K562 (cell line): ENCODE measurements around the gene LRP1B. TPM values are rescaled to one million over a fixed set of nuclear protein-coding genes. Genes with fewer than 3 reads are reported as not detected.

Source experiments
- ATAC-seq: fragments of 200-7000 bp; cut with Tn5 transposase; 3 replicates; pipeline ENCODE4 v1.9.1; 2020; ENCODE audit warnings: moderate library complexity
- BruUV-seq: library from RNA; stranded (reverse); fragments of 400-500 nt; replicated peaks from 2 replicates; lab custom pipeline; 2021; lab: Mats Ljungman, UMichigan
- CTCF ChIA-PET: fragments of 300-600 bp; formaldehyde crosslinking; extraction: SDS; loops from one replicate; lab custom pipeline; 2021; ENCODE audit warnings: low intra/inter-chr PET ratio; lab: Yijun Ruan, JAX
- POLR2A ChIA-PET: fragments of 300-600, 350-650 bp; sonication (Branson Sonifier 250); formaldehyde crosslinking; extraction: SDS; loops from one replicate; lab custom pipeline; 2021; ENCODE audit warnings: antibody characterized with exemption, inconsistent platforms; lab: Yijun Ruan, JAX
- DNase-seq, 4 experiments: peaks; one replicate each; pipeline versions ENCODE4 v3.0.0 to v3.0.0-alpha.2; 2011 to 2018; ENCODE audit warnings: low spot score in 3 of 4, mixed read lengths in 3 of 4; ENCODE audit errors: extremely low read depth in 1 of 4
- FAIRE-seq: peaks from 2 replicates; lab custom pipeline; 2011; peaks lifted over from hg19 to GRCh38; lab: Jason Lieb, UNC
- H2AFZ ChIP-seq: 2 replicates; pipeline ENCODE4 v1.6.0; 2011; ENCODE audit warnings: low read depth, low read length, control low read depth, inconsistent platforms
- H3K27ac ChIP-seq: fragments of 200-600 bp; 3 replicates; pipeline ENCODE4 v1.8.0; 2011; ENCODE audit warnings: low read depth, mild to moderate bottlenecking, control low read depth, inconsistent platforms, low read length, moderate library complexity, mixed read lengths; ENCODE audit errors: extremely low read depth
- H3K27me3 ChIP-seq, 2 experiments: fragments of 300-600 bp in 1 of 2; 2 replicates in 1 of 2; 3 replicates in 1 of 2; pipeline versions ENCODE4 v1.6.0 to v1.8.0; 2011; ENCODE audit warnings: inconsistent platforms in 2 of 2, low read length in 2 of 2, mild to moderate bottlenecking in 1 of 2, mixed read lengths in 1 of 2, moderate library complexity in 1 of 2; ENCODE audit not compliant: control insufficient read depth in 2 of 2, insufficient read depth in 2 of 2
- H3K36me3 ChIP-seq: fragments of 300-600 bp; 3 replicates; pipeline ENCODE4 v1.8.0; 2011; ENCODE audit warnings: mild to moderate bottlenecking, low read length, inconsistent platforms; ENCODE audit not compliant: control insufficient read depth, insufficient read depth
- H3K4me1 ChIP-seq, 2 experiments: fragments of 200-600 bp in 1 of 2; replicated peaks in 1 of 2; 2 replicates in 1 of 2; 3 replicates in 1 of 2; pipeline versions ENCODE4 v1.5.1 to v1.8.0; 2011; ENCODE audit warnings: inconsistent platforms in 2 of 2, low read length in 2 of 2, mild to moderate bottlenecking in 1 of 2, mixed read lengths in 1 of 2, moderate library complexity in 1 of 2; ENCODE audit not compliant: control insufficient read depth in 2 of 2, insufficient read depth in 2 of 2
- H3K4me2 ChIP-seq: 2 replicates; pipeline ENCODE4 v1.6.1; 2011; ENCODE audit warnings: low read length, control low read depth, inconsistent platforms, mixed read lengths; ENCODE audit not compliant: insufficient read depth
- H3K4me3 ChIP-seq: fragments of 200-600 bp; sonication (generic), shearing (Covaris generic); 2 replicates; pipeline ENCODE4 v1.5.1; 2016; ENCODE audit warnings: control low read depth, inconsistent platforms
- H3K79me2 ChIP-seq: fragments of 200-600 bp; 3 replicates; pipeline ENCODE4 v1.8.0; 2011; ENCODE audit warnings: low read length, inconsistent platforms; ENCODE audit not compliant: control insufficient read depth, insufficient read depth
- H3K9ac ChIP-seq, 2 experiments: 2 replicates each; pipeline versions ENCODE4 v1.6.0 to v1.6.1; 2011; ENCODE audit warnings: low read depth in 2 of 2, low read length in 2 of 2, control low read depth in 1 of 2, inconsistent platforms in 1 of 2, mild to moderate bottlenecking in 1 of 2, mixed read lengths in 1 of 2; ENCODE audit not compliant: insufficient read depth in 1 of 2
- H3K9me1 ChIP-seq: one replicate; pipeline ENCODE4 v1.6.0; 2011; ENCODE audit warnings: inconsistent platforms, mild to moderate bottlenecking, low read length, moderate library complexity; ENCODE audit not compliant: control insufficient read depth, insufficient read depth
- H3K9me3 ChIP-seq: replicated peaks from 2 replicates; pipeline ENCODE4 v1.5.1; 2011; ENCODE audit warnings: low read depth, low read length, inconsistent platforms; ENCODE audit not compliant: control insufficient read depth, insufficient read depth
- H4K20me1 ChIP-seq: replicated peaks from 2 replicates; pipeline ENCODE4 v1.6.1; 2011; ENCODE audit warnings: low read length, inconsistent platforms, mixed read lengths; ENCODE audit not compliant: control insufficient read depth, insufficient read depth
- CHD1 ChIP-seq: fragments of 200-600 bp; sonication (generic); IDR thresholded peaks from one replicate; pipeline ENCODE4 v1.6.1; 2012; ENCODE audit warnings: mild to moderate bottlenecking, moderate library complexity, low read length, inconsistent platforms
- CTBP1 ChIP-seq: fragments of 450-650 bp; IDR thresholded peaks from 2 replicates; pipeline ENCODE4 v1.6.1; 2016; ENCODE audit warnings: borderline replicate concordance
- HDAC2 ChIP-seq: fragments of 450-650 bp; IDR thresholded peaks from 2 replicates; pipeline ENCODE4 v1.6.1; 2016; ENCODE audit warnings: mild to moderate bottlenecking
- MAZ ChIP-seq, 2 experiments: fragments of 450-650 bp in 1 of 2; sonication (generic) in 1 of 2; formaldehyde crosslinking; IDR thresholded peaks in 1 of 2; conservative IDR thresholded peaks in 1 of 2; 2 replicates each; pipeline versions ENCODE4 v1.4.0 to v1.5.0; 2020; ENCODE audit warnings: mild to moderate bottlenecking in 1 of 2, missing genetic modification reagents in 1 of 2
- PTRF ChIP-seq: fragments of 450-650 bp; IDR thresholded peaks from 2 replicates; pipeline ENCODE4 v1.6.1; 2016; ENCODE audit warnings: mild to moderate bottlenecking, missing genetic modification characterization, missing compliant biosample characterization
- SMAD3 ChIP-seq: fragments of 450-650 bp; formaldehyde crosslinking; conservative IDR thresholded peaks from 2 replicates; pipeline ENCODE4 v1.4.0; 2020; ENCODE audit warnings: mild to moderate bottlenecking
- SMARCC2 ChIP-seq: fragments of 450-650 bp; IDR thresholded peaks from 2 replicates; pipeline ENCODE4 v1.6.1; 2017; ENCODE audit warnings: antibody characterized with exemption, moderate library complexity, mild to moderate bottlenecking, low read depth
- SNRNP70 ChIP-seq: fragments of 200-400 bp; formaldehyde crosslinking; optimal IDR thresholded peaks from 2 replicates; pipeline ENCODE3; 2017; ENCODE audit warnings: low read depth, low read length
- TSC22D4 ChIP-seq: fragments of 450-650 bp; IDR thresholded peaks from 2 replicates; pipeline ENCODE4 v1.6.1; 2016; ENCODE audit warnings: missing genetic modification characterization, missing biosample characterization, control low read depth
- ZNF184 ChIP-seq: sonication (generic); formaldehyde crosslinking; IDR thresholded peaks from 2 replicates; pipeline ENCODE4 v1.5.0; 2020; ENCODE audit warnings: missing genetic modification reagents
- ZNF212 ChIP-seq: fragments of 450-650 bp; formaldehyde crosslinking; IDR thresholded peaks from 2 replicates; pipeline ENCODE4 v1.4.0; 2020; ENCODE audit warnings: mild to moderate bottlenecking
- ZNF316 ChIP-seq: fragments of 450-650 bp; IDR thresholded peaks from 2 replicates; pipeline ENCODE4 v1.6.1; 2016
- ZNF444 ChIP-seq: fragments of 250-450 bp; sonication (Bioruptor Pico); IDR thresholded peaks from 2 replicates; pipeline ENCODE4 v1.4.0; 2020; ENCODE audit warnings: mild to moderate bottlenecking, moderate library complexity
- WGBS: fragments of 100-300 bp; shearing (Covaris generic); methylation state at CpG from one replicate; pipeline ENCODE4 v1.1.6; 2016; ENCODE audit warnings: low coverage, mixed read lengths; ENCODE audit not compliant: insufficient coverage; ENCODE audit errors: missing lambda C conversion rate; 5-methylcytosine and 5-hydroxymethylcytosine counted together
- in situ Hi-C: fragments of 300-500 bp; cut with MboI; formaldehyde crosslinking; loops from 4 replicates; pipeline ENCODE4 v1.15.0; 2018; ENCODE audit warnings: inconsistent platforms, mixed read lengths
- intact Hi-C: fragments of 100-400 bp; cut with micrococcal nuclease; formaldehyde crosslinking; loops from 2 replicates; pipeline ENCODE4 v1.14.2; 2022
- polyA plus RNA-seq, 8 experiments: library from polyadenylated mRNA; depleted of rRNA in 4 of 8; stranded (reverse) in 5 of 8; unstranded in 3 of 8; fragments of >200 nt; fragmentation: Nextera tagmentation in 2 of 8; fragmentation: Illumina TruSeq in 1 of 8; extraction: Ambion mirVana in 2 of 8; extraction: Trizol in 1 of 8; gene quantifications; 2 replicates each; pipeline versions ENCODE4 v1.2.1 to v1.2.3, GENCODE V29; 2011 to 2014; ENCODE audit warnings: inconsistent platforms in 1 of 8, missing spikeins in 1 of 8
- total RNA-seq, 7 experiments: library from RNA; depleted of rRNA in 6 of 7; stranded (reverse); fragments of >200 nt in 6 of 7; fragmentation: Illumina TruSeq in 2 of 7; extraction: Trizol in 2 of 7; gene quantifications; 2 replicates each; pipeline versions ENCODE4 v1.2.1 to v1.2.3, GENCODE V29; 2011 to 2021; ENCODE audit warnings: low replicate concordance in 1 of 7
- TF ChIP-seq, protein P1 (sequence below): fragments of 450-650 bp; formaldehyde crosslinking; IDR thresholded peaks from 2 replicates; pipeline ENCODE4 v1.4.0; 2022; ENCODE audit warnings: mild to moderate bottlenecking, moderate library complexity
- TF ChIP-seq, protein P2 (sequence below): sonication (generic); formaldehyde crosslinking; IDR thresholded peaks from 2 replicates; pipeline ENCODE4 v1.8.1; 2023; ENCODE audit warnings: mild to moderate bottlenecking, missing genetic modification reagents
- TF ChIP-seq, protein P3 (sequence below): sonication (generic); formaldehyde crosslinking; IDR thresholded peaks from 2 replicates; pipeline ENCODE4 v1.9.0; 2022; ENCODE audit warnings: mild to moderate bottlenecking, missing genetic modification reagents
- TF ChIP-seq, protein P4 (sequence below): fragments of 250-450 bp; sonication (Bioruptor Pico); IDR thresholded peaks from 2 replicates; pipeline ENCODE4 v1.9.0; 2021; ENCODE audit warnings: mild to moderate bottlenecking
- TF ChIP-seq, protein P5 (sequence below): fragments of 250-450 bp; sonication (Bioruptor Pico); IDR thresholded peaks from 2 replicates; pipeline ENCODE4 v1.5.1; 2021; ENCODE audit warnings: mild to moderate bottlenecking

The LRP1B gene
- total and polyA plus RNA-seq, 9 of the 15 experiments (the other 6 are each of a cell fraction or from before 2014, with no cell fraction given), result not detected

DNA sequence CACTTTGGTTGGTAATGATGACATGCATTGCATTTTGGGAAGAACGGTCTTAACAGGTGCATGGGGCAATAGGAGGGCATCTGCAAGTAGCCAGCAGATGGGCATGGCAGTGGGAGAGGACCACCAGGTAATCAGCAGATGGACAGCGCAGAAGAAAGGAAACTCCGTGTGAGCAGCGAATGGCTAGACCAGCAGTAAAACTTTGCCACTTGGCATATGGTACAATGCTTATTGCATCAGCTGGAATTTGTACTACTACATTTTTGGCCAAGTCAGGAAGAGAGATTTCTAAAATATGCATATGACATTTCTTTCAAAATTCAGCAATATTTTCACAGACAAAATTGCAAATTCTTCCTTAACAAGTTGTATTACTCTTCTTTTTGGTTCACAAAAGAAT is 768.5 kb downstream of the LRP1B start:
- Histone ChIP-seq H3K27me3 (no peaks in the 10 kb centered on the region), H3K9me3 (no peaks in the 10 kb centered on the region), H3K9ac (no peak overlapping the region), H4K20me1 (no peaks in the 10 kb centered on the region), H3K4me1 (no peaks in the 10 kb centered on the region), H3K4me3 (no peak overlapping the region), H3K36me3 (no peaks in the 10 kb centered on the region), H3K4me2 (no peak overlapping the region), H3K79me2 (no peaks in the 10 kb centered on the region), H2AFZ (no peak overlapping the region), H3K27ac (no peak overlapping the region), H3K9me1 (no peaks in the 10 kb centered on the region)
- POLR2A ChIA-PET, result no interaction called here
- CTCF ChIA-PET, result no interaction called here
- FAIRE-seq, result no peak
- WGBS, result 4% methylated on average over 4 of the region's 4 CpGs
- ATAC-seq, result no peak
- in situ Hi-C loops (no loop called here), intact Hi-C loops (no loop called here)
- no peak for DNase-seq
- BruUV-seq, result no TSS peak
- no peak for TF ChIP-seq SMARCC2
- TF ChIP-seq ZNF316, result no peak
- no peak for TF ChIP-seq CHD1
- no peak for TF ChIP-seq SNRNP70
- TF ChIP-seq CTBP1, result no peak
- TF ChIP-seq, protein P1, sequence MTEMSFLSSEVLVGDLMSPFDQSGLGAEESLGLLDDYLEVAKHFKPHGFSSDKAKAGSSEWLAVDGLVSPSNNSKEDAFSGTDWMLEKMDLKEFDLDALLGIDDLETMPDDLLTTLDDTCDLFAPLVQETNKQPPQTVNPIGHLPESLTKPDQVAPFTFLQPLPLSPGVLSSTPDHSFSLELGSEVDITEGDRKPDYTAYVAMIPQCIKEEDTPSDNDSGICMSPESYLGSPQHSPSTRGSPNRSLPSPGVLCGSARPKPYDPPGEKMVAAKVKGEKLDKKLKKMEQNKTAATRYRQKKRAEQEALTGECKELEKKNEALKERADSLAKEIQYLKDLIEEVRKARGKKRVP, result no peak
- TF ChIP-seq PTRF (tag), result no peak
- no peak for TF ChIP-seq TSC22D4 (tag)
- no peak for TF ChIP-seq HDAC2
- TF ChIP-seq, protein P2, sequence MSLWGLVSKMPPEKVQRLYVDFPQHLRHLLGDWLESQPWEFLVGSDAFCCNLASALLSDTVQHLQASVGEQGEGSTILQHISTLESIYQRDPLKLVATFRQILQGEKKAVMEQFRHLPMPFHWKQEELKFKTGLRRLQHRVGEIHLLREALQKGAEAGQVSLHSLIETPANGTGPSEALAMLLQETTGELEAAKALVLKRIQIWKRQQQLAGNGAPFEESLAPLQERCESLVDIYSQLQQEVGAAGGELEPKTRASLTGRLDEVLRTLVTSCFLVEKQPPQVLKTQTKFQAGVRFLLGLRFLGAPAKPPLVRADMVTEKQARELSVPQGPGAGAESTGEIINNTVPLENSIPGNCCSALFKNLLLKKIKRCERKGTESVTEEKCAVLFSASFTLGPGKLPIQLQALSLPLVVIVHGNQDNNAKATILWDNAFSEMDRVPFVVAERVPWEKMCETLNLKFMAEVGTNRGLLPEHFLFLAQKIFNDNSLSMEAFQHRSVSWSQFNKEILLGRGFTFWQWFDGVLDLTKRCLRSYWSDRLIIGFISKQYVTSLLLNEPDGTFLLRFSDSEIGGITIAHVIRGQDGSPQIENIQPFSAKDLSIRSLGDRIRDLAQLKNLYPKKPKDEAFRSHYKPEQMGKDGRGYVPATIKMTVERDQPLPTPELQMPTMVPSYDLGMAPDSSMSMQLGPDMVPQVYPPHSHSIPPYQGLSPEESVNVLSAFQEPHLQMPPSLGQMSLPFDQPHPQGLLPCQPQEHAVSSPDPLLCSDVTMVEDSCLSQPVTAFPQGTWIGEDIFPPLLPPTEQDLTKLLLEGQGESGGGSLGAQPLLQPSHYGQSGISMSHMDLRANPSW (CRISPR knock-in tag), result no peak
- no peak for TF ChIP-seq ZNF444 (CRISPR knock-in tag)
- TF ChIP-seq MAZ (CRISPR knock-in tag; conservative IDR thresholded peaks at IDR 0.05 in 1 of 2, IDR thresholded peaks at IDR 0.05 in 1 of 2), result no peak
- TF ChIP-seq, protein P3, sequence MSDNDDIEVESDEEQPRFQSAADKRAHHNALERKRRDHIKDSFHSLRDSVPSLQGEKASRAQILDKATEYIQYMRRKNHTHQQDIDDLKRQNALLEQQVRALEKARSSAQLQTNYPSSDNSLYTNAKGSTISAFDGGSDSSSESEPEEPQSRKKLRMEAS (CRISPR knock-in tag), result no peak
- no peak for TF ChIP-seq ZNF184 (CRISPR knock-in tag)
- TF ChIP-seq ZNF212 (CRISPR knock-in tag), result no peak
- no peak for TF ChIP-seq SMAD3 (CRISPR knock-in tag)
- TF ChIP-seq, protein P4, sequence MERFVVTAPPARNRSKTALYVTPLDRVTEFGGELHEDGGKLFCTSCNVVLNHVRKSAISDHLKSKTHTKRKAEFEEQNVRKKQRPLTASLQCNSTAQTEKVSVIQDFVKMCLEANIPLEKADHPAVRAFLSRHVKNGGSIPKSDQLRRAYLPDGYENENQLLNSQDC, result no peak
- TF ChIP-seq, protein P5, sequence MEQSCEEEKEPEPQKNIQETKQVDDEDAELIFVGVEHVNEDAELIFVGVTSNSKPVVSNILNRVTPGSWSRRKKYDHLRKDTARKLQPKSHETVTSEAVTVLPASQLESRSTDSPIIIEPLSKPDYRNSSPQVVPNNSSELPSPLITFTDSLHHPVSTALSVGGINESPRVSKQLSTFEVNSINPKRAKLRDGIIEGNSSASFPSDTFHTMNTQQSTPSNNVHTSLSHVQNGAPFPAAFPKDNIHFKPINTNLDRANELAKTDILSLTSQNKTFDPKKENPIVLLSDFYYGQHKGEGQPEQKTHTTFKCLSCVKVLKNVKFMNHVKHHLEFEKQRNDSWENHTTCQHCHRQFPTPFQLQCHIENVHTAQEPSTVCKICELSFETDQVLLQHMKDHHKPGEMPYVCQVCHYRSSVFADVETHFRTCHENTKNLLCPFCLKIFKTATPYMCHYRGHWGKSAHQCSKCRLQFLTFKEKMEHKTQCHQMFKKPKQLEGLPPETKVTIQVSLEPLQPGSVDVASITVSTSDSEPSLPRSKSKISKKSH (CRISPR knock-in tag), result no peak
